ENCODE data around the gene NEUROG2. TPM values are rescaled to one million over a fixed set of nuclear protein-coding genes. Genes with fewer than 3 reads are reported as not detected.
"Not testable (repeated sequence)": the region's sequence is repeated elsewhere in the genome, so short reads cannot be mapped to it uniquely, and the experiment has no call there.

NEUROG2 gene
- total and polyA plus RNA-seq, 8 donors: not detected

GRCh38 chr4:112508356-112508755 is 7.6 kb downstream of the NEUROG2 start:
- DNase-seq: no peak
- no peak for ATAC-seq
- H3K4me1 ChIP-seq: peaks cover 0 to 9% (median 3%) of the 10 kb centered on the region in 3 donors
- WGBS, 2 donors: 4 to 7% methylated on average over 6 of the region's 6 CpGs
- H3K4me3 ChIP-seq: no peak overlapping the region
- peaks cover 9 to 72% (median 21%) of the 10 kb centered on the region in 4 donors for H3K27me3 ChIP-seq
- intact Hi-C loops (cut with DNase I): no loop called here
- no peaks in the 10 kb centered on the region for H3K36me3 ChIP-seq
- no peak for FAIRE-seq
- no peak overlapping the region for H3K27ac ChIP-seq
- TF ChIP-seq CTCF (IDR thresholded peaks at IDR 0.05): no peak
- no peaks in the 10 kb centered on the region for H3K9me3 ChIP-seq

- FAIRE-seq: no peak
- Histone ChIP-seq H3K9me3 (no peaks in the 10 kb centered on the region), H3K4me3 (no peak overlapping the region), H3K4me1 (peaks cover 0 to 6% (median 0%) of the 10 kb centered on the region in 3 donors), H3K27me3 (peaks cover 0 to 39% (median 2%) of the 10 kb centered on the region in 4 donors), H3K27ac (no peak overlapping the region), H3K36me3 (no peaks in the 10 kb centered on the region)
- intact Hi-C loops (cut with DNase I): no loop called here
- ATAC-seq: no peak
- WGBS, 2 donors: 60 to 71% methylated on average over 4 of the region's 4 CpGs
- no peak for TF ChIP-seq CTCF (IDR thresholded peaks at IDR 0.05)
- no peak for DNase-seq
Observed at GRCh38 chr4:112504807-112505206, 11.2 kb downstream of the NEUROG2 start.

GRCh38 chr4:112502871-112503270 is 13.1 kb downstream of the NEUROG2 start:
- DNase-seq (no peak), ATAC-seq (no peak), FAIRE-seq (no peak)
- H3K27ac ChIP-seq: no peak overlapping the region
- intact Hi-C loops (cut with DNase I): no loop called here
- no peaks in the 10 kb centered on the region for H3K36me3 ChIP-seq
- H3K27me3 ChIP-seq: peaks cover 0 to 22% (median 0%) of the 10 kb centered on the region in 4 donors
- 58 to 67% methylated on average over 5 of the region's 5 CpGs for WGBS, 2 donors
- TF ChIP-seq CTCF (IDR thresholded peaks at IDR 0.05): no peak
- H3K4me1 ChIP-seq: no peaks in the 10 kb centered on the region
- no peaks in the 10 kb centered on the region for H3K9me3 ChIP-seq
- no peak overlapping the region for H3K4me3 ChIP-seq

- no peaks in the 10 kb centered on the region for H3K9me3 ChIP-seq
- no peaks in the 10 kb centered on the region for H3K36me3 ChIP-seq
- 54 to 73% methylated on average over 7 of the region's 7 CpGs for WGBS, 2 donors
- no peak overlapping the region for H3K4me3 ChIP-seq
- no peaks in the 10 kb centered on the region for H3K27me3 ChIP-seq
- TF ChIP-seq CTCF (IDR thresholded peaks at IDR 0.05): no peak
- intact Hi-C loops (cut with DNase I): no loop called here
- DNase-seq (no peak), ATAC-seq (no peak), FAIRE-seq (no peak)
- H3K4me1 ChIP-seq: no peaks in the 10 kb centered on the region
- H3K27ac ChIP-seq: no peak overlapping the region
Observed at GRCh38 chr4:112492321-112492720, 23.7 kb downstream of the NEUROG2 start.

- H3K27me3 ChIP-seq; H3K27ac ChIP-seq; H3K4me1 ChIP-seq; intact Hi-C loops (cut with DNase I); H3K4me3 ChIP-seq; DNase-seq; H3K9me3 ChIP-seq; FAIRE-seq; H3K36me3 ChIP-seq; ATAC-seq: not testable (repeated sequence)
- WGBS, 2 donors: 62 to 65% methylated on average over 3 of the region's 3 CpGs
Observed at GRCh38 chr4:112490808-112491207, 25.2 kb downstream of the NEUROG2 start.

All from pancreas (tissue), 10 donors.